ENCODE measurements around the gene MCM3AP. TPM values are rescaled to one million over a fixed set of nuclear protein-coding genes. Genes with fewer than 3 reads are reported as not detected.

The MCM3AP gene
- total RNA-seq, 1 donor from 2014 or later = 150 TPM

GRCh38 chr21:46255758-46256337 is 29.6 kb downstream of the MCM3AP start:
- Mint-ChIP-seq H3K27me3 (ENCODE audit: low read depth) (no peaks in the 10 kb centered on the region), H3K4me1 (no peaks in the 10 kb centered on the region), H3K27ac (no peak overlapping the region), H3K36me3 (peaks cover 43% of the 10 kb centered on the region), H3K4me3 (no peak overlapping the region), H3K9me3 (no peaks in the 10 kb centered on the region)
- DNase-seq (ENCODE audit: low spot score in 2 of 2, unreplicated experiment in 2 of 2) = no peak
- no peak for TF ChIP-seq CTCF (IDR thresholded peaks at IDR 0.05; ENCODE audit: unreplicated experiment)

GRCh38 chr21:46255166-46255565 is 30.2 kb downstream of the MCM3AP start:
- no peak for TF ChIP-seq CTCF (IDR thresholded peaks at IDR 0.05; ENCODE audit: unreplicated experiment)
- Mint-ChIP-seq H3K9me3 (no peaks in the 10 kb centered on the region), H3K36me3 (peaks cover 46% of the 10 kb centered on the region), H3K4me3 (no peak overlapping the region), H3K27ac (no peak overlapping the region), H3K4me1 (no peaks in the 10 kb centered on the region), H3K27me3 (ENCODE audit: low read depth) (no peaks in the 10 kb centered on the region)
- DNase-seq (ENCODE audit: low spot score in 2 of 2, unreplicated experiment in 2 of 2) = no peak

DNA sequence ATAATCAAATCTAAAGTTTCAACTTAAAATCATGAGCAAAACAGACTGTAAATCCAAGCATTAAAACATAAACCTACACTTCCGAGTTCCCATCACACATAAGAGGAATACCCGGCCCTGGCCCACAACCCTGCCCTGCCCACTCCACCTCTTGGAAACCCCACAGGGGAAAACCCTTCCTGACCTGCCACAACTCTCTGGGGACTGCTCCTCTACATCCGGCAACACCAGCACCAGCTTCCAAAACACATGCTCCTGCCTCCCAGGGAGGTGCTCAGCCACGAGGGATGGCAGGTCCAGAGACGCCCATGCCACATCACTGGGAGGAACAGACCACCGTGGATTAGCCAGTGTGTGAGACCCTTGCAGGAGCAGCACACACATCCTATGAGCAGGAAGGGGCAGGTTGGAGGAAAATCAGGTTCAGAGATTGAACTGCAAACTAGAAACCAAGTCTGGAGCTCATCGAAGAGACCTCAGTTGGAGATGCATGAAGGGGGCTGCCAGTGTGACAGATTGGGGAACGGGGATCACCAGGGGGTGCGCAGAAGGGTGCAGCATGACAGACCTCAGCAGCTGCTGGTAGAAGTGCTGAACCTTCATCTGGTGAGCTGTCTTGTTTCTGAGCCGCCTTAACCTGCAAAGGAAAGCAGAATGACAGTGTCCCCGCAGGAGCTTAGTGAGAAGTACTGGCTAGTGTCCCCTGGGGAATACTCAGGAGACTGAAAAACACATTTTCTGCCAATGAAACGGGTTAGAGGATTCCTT is 31.0 kb downstream of the MCM3AP start:
- DNase-seq (ENCODE audit: low spot score in 2 of 2, unreplicated experiment in 2 of 2) = no peak
- Mint-ChIP-seq H3K4me3 (no peak overlapping the region), H3K27ac (peak overlapping the region; percentile 60), H3K27me3 (ENCODE audit: low read depth) (no peaks in the 10 kb centered on the region), H3K9me3 (no peaks in the 10 kb centered on the region), H3K36me3 (peaks cover 54% of the 10 kb centered on the region), H3K4me1 (no peaks in the 10 kb centered on the region)
- TF ChIP-seq CTCF (IDR thresholded peaks at IDR 0.05; ENCODE audit: unreplicated experiment) = no peak

DNA sequence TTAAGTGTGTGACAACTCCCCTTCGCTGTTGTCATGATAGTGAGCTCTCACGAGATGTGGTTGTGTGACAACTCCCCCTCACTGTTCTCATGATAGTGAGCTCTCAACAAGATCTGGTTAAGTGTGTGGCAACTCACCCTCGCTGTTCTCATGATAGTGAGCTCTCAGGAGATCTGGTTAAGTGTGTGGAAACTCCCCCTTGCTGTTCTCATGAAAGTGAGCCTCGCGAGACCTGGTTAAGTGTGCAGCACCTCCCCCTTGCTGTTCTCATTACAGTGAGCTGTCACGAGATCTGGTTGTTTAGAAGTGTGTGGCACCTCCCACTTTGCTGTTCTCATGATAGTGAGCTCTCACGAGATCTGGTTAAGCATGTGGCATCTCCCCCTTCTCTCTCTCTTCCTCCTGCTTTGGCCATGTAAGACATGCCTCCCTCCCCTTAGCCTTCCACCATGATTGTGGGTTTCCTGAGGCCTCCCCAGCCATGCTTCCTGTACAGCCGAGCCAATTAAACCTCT is 31.7 kb downstream of the MCM3AP start:
- no peak for DNase-seq (ENCODE audit: low spot score in 2 of 2, unreplicated experiment in 2 of 2)
- peak overlapping the region; percentile 60 for H3K27ac Mint-ChIP-seq

DNA sequence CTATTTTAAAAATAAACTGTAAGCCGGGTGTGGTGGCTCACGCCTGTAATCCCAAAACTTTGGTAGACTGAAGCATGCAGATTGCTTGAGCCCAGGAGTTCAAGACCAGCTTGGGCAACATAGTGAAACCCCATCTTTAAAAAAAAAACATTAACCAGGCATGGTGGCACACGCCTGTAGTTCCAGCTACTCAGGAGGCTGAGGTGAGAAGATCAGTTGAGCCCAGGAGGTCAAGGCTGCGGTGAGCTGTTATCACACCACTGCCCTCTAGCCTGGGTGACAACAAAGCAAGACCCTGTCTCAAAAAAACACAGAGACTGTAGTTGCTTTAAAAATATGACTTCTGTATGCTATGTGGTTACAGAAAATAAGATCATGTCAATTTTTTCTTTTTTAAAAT is 32.6 kb downstream of the MCM3AP start:
- H3K9me3 Mint-ChIP-seq = no peaks in the 10 kb centered on the region
- H3K27ac Mint-ChIP-seq = no peak overlapping the region
- no peak for TF ChIP-seq CTCF (IDR thresholded peaks at IDR 0.05; ENCODE audit: unreplicated experiment)
- no peaks in the 10 kb centered on the region for H3K4me1 Mint-ChIP-seq
- no peak for DNase-seq (ENCODE audit: low spot score in 2 of 2, unreplicated experiment in 2 of 2)
- peaks cover 53% of the 10 kb centered on the region for H3K36me3 Mint-ChIP-seq
- no peak overlapping the region for H3K4me3 Mint-ChIP-seq
- H3K27me3 Mint-ChIP-seq (ENCODE audit: low read depth) = no peaks in the 10 kb centered on the region

More for the DNA sequence above, 31.7 kb downstream of the MCM3AP start:
- no peak for TF ChIP-seq CTCF (IDR thresholded peaks at IDR 0.05; ENCODE audit: unreplicated experiment)
- Mint-ChIP-seq H3K27me3 (ENCODE audit: low read depth) (no peaks in the 10 kb centered on the region), H3K4me1 (no peaks in the 10 kb centered on the region), H3K9me3 (no peaks in the 10 kb centered on the region), H3K36me3 (peaks cover 55% of the 10 kb centered on the region), H3K4me3 (no peak overlapping the region)
